ENCODE data around the gene TREM1.

The TREM1 gene

GRCh38 chr6:41294214-41294872 lies 7.9 kb upstream of the TREM1 start:
- DNase-seq: peak; percentile 24

- no peak for DNase-seq
Measured at GRCh38 chr6:41291717-41292116, 5.2 kb upstream of the TREM1 start.

GRCh38 chr6:41289815-41290214 lies 3.3 kb upstream of the TREM1 start:
- DNase-seq: no peak

- no peak for DNase-seq
Measured at GRCh38 chr6:41288754-41289129, 2.3 kb upstream of the TREM1 start.

- peak; percentile 49 for DNase-seq
Measured at GRCh38 chr6:41288030-41288753, 1.7 kb upstream of the TREM1 start.

- DNase-seq: no peak
Measured at GRCh38 chr6:41284726-41285125, 1.8 kb downstream of the TREM1 start.

- DNase-seq: no peak
Measured at GRCh38 chr6:41283600-41283999, 2.9 kb downstream of the TREM1 start.

- DNase-seq: no peak
Measured at GRCh38 chr6:41280381-41281057, 6.0 kb downstream of the TREM1 start.

GRCh38 chr6:41278699-41279405 lies 7.6 kb downstream of the TREM1 start:
- DNase-seq: peak; percentile 91

- no peak for DNase-seq
Measured at GRCh38 chr6:41277605-41278004, 8.9 kb downstream of the TREM1 start.

- DNase-seq: no peak
Measured at GRCh38 chr6:41275489-41275888, 11.0 kb downstream of the TREM1 start.

- no peak for DNase-seq
Measured at GRCh38 chr6:41274256-41274655, 12.2 kb downstream of the TREM1 start.

- DNase-seq: no peak
Measured at GRCh38 chr6:41273714-41274113, 12.8 kb downstream of the TREM1 start.

- no peak for DNase-seq
Measured at GRCh38 chr6:41272591-41273240, 13.8 kb downstream of the TREM1 start.

GRCh38 chr6:41271901-41272395 lies 14.5 kb downstream of the TREM1 start:
- DNase-seq: no peak

- no peak for DNase-seq
Measured at GRCh38 chr6:41269716-41270115, 16.8 kb downstream of the TREM1 start.

GRCh38 chr6:41269166-41269565 lies 17.3 kb downstream of the TREM1 start:
- DNase-seq: no peak

- DNase-seq: no peak
Measured at GRCh38 chr6:41268478-41268877, 18.0 kb downstream of the TREM1 start.

GRCh38 chr6:41266541-41266940 lies 19.9 kb downstream of the TREM1 start:
- no peak for DNase-seq

GRCh38 chr6:41263267-41263666 lies 23.2 kb downstream of the TREM1 start:
- DNase-seq: no peak

GRCh38 chr6:41262401-41262800 lies 24.1 kb downstream of the TREM1 start:
- DNase-seq: no peak

- DNase-seq: peak; percentile 68
Measured at GRCh38 chr6:41258196-41258493, 28.3 kb downstream of the TREM1 start.
